AG04449 (cell line): ENCODE measurements around the gene CTNNA2.

ENCODE experiments used
- CTCF ChIA-PET: fragments of 350-600 bp; formaldehyde crosslinking; extraction: SDS; loops from one replicate; lab custom pipeline; 2021; ENCODE audit warnings: antibody characterized with exemption; lab: Yijun Ruan, JAX
- POLR2A ChIA-PET: fragments of 400-600, 350-600 bp; formaldehyde crosslinking; extraction: SDS; loops from one replicate; lab custom pipeline; 2020; ENCODE audit warnings: antibody characterized with exemption, inconsistent platforms; lab: Yijun Ruan, JAX
- DNase-seq: peaks from one replicate; pipeline ENCODE4 v3.0.0-alpha.2; 2010; ENCODE audit warnings: low read depth, low spot score
- H3K4me3 ChIP-seq: 2 replicates; pipeline ENCODE4 v1.5.1; 2011; ENCODE audit warnings: low read depth, mild to moderate bottlenecking, control low read depth, low read length
- TF ChIP-seq, protein P1 (sequence below): IDR thresholded peaks from one replicate; pipeline ENCODE4 v1.5.1; 2011; ENCODE audit warnings: mild to moderate bottlenecking, moderate library complexity, low read length, control low read depth, inconsistent platforms; ENCODE audit not compliant: insufficient read depth; ENCODE audit errors: missing control alignments

Gene CTNNA2

DNA sequence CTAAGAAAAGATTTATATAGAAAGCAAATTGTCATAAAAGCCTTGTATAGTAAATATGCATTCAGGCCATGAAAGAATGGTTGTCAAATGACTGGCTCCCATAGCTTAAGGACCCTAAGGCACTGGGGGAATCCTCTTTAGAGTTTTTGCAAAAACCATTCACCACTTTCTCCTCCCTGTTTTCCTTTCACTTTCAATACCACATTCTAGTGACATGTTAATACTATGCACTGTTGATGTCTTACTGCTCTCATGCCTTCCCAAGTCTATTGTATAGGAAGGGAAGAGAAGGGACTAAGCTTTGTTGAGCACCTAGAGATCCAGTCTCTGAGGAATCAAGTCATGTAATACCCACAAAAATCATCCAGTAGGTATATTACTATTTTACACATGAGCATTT is 1174.7 kb downstream of the CTNNA2 start:
- ChIA-PET CTCF (no interaction called here), POLR2A (no interaction called here)
- H3K4me3 ChIP-seq, result no peak overlapping the region
- TF ChIP-seq, protein P1, sequence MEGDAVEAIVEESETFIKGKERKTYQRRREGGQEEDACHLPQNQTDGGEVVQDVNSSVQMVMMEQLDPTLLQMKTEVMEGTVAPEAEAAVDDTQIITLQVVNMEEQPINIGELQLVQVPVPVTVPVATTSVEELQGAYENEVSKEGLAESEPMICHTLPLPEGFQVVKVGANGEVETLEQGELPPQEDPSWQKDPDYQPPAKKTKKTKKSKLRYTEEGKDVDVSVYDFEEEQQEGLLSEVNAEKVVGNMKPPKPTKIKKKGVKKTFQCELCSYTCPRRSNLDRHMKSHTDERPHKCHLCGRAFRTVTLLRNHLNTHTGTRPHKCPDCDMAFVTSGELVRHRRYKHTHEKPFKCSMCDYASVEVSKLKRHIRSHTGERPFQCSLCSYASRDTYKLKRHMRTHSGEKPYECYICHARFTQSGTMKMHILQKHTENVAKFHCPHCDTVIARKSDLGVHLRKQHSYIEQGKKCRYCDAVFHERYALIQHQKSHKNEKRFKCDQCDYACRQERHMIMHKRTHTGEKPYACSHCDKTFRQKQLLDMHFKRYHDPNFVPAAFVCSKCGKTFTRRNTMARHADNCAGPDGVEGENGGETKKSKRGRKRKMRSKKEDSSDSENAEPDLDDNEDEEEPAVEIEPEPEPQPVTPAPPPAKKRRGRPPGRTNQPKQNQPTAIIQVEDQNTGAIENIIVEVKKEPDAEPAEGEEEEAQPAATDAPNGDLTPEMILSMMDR, result no peak
- no peak for DNase-seq

DNA sequence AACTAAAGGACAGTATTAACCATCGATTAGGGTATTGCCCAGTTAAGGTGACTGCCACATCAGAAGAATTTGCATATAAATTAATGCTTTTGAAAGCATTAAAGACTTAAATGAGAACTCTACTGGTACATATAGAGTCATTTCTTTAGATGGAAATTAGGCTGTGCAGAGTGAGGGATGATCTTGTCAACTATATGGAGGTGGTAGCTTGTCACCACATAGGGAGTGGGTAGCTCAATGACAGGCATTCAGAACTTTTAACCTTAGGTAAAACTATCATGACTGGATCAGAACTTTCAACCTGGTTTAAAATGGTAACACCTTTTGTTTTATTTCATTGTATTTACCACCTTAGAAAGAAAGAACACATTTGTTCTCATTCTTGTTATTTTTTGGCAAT is 1176.3 kb downstream of the CTNNA2 start:
- no peak for DNase-seq
- ChIA-PET POLR2A (no interaction called here), CTCF (no interaction called here)
- no peak overlapping the region for H3K4me3 ChIP-seq
- TF ChIP-seq, protein P1, result no peak
